HL-60 (cell line): ENCODE measurements around the gene TMEM128.

Experiments used
- GABPA ChIP-seq: IDR thresholded peaks from 2 replicates; pipeline ENCODE4 v1.6.1; 2012; ENCODE audit warnings: low read depth
- POLR2AphosphoS5 ChIP-seq: IDR thresholded peaks from 2 replicates; pipeline ENCODE4 v1.6.1; 2012; ENCODE audit warnings: low read depth
- SPI1 ChIP-seq: IDR thresholded peaks from 2 replicates; pipeline ENCODE4 v1.6.1; 2012; ENCODE audit warnings: low read depth, mild to moderate bottlenecking, borderline replicate concordance
- TF ChIP-seq, protein P1 (sequence below): IDR thresholded peaks from one replicate; pipeline ENCODE4 v1.5.1; 2011; ENCODE audit warnings: low read length, control low read depth, inconsistent platforms; ENCODE audit not compliant: insufficient read depth
- TF ChIP-seq, protein P2 (sequence below): IDR thresholded peaks from 2 replicates; pipeline ENCODE4 v1.6.1; 2012; ENCODE audit warnings: low read depth; ENCODE audit not compliant: insufficient replicate concordance

DNA sequence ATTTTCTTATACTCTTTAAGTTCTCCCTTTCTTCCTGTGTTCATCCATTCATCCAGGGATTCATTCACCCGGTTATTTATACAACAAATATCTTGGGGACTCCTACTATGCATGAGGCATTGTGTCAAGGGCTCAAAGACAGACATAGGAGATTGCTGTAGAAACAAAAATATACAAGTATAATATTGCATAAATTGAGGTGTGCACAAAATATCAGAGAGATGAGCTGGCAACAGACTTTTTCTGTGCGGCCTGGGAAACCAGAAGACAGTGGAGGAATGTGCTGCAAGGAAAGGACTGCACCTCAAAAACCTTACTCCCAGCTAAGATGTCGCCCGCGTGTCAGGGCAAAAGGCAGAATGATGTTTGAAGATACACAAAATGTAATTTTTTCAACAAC, 30.9 kb downstream of the TMEM128 start:
- no peak for TF ChIP-seq POLR2AphosphoS5
- TF ChIP-seq, protein P1, sequence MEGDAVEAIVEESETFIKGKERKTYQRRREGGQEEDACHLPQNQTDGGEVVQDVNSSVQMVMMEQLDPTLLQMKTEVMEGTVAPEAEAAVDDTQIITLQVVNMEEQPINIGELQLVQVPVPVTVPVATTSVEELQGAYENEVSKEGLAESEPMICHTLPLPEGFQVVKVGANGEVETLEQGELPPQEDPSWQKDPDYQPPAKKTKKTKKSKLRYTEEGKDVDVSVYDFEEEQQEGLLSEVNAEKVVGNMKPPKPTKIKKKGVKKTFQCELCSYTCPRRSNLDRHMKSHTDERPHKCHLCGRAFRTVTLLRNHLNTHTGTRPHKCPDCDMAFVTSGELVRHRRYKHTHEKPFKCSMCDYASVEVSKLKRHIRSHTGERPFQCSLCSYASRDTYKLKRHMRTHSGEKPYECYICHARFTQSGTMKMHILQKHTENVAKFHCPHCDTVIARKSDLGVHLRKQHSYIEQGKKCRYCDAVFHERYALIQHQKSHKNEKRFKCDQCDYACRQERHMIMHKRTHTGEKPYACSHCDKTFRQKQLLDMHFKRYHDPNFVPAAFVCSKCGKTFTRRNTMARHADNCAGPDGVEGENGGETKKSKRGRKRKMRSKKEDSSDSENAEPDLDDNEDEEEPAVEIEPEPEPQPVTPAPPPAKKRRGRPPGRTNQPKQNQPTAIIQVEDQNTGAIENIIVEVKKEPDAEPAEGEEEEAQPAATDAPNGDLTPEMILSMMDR: no peak
- no peak for TF ChIP-seq SPI1
- no peak for TF ChIP-seq GABPA
- TF ChIP-seq, protein P2, sequence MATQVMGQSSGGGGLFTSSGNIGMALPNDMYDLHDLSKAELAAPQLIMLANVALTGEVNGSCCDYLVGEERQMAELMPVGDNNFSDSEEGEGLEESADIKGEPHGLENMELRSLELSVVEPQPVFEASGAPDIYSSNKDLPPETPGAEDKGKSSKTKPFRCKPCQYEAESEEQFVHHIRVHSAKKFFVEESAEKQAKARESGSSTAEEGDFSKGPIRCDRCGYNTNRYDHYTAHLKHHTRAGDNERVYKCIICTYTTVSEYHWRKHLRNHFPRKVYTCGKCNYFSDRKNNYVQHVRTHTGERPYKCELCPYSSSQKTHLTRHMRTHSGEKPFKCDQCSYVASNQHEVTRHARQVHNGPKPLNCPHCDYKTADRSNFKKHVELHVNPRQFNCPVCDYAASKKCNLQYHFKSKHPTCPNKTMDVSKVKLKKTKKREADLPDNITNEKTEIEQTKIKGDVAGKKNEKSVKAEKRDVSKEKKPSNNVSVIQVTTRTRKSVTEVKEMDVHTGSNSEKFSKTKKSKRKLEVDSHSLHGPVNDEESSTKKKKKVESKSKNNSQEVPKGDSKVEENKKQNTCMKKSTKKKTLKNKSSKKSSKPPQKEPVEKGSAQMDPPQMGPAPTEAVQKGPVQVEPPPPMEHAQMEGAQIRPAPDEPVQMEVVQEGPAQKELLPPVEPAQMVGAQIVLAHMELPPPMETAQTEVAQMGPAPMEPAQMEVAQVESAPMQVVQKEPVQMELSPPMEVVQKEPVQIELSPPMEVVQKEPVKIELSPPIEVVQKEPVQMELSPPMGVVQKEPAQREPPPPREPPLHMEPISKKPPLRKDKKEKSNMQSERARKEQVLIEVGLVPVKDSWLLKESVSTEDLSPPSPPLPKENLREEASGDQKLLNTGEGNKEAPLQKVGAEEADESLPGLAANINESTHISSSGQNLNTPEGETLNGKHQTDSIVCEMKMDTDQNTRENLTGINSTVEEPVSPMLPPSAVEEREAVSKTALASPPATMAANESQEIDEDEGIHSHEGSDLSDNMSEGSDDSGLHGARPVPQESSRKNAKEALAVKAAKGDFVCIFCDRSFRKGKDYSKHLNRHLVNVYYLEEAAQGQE: no peak
